ENCODE measurements around the gene TBC1D13. TPM values are rescaled to one million over a fixed set of nuclear protein-coding genes. Genes with fewer than 3 reads are reported as not detected.
"Not testable (repeated sequence)": the region's sequence is repeated elsewhere in the genome, so short reads cannot be mapped to it uniquely, and the experiment has no call there.

The TBC1D13 gene
- total RNA-seq, 2 donors from 2014 or later, result 18.7 to 24.2 TPM

GRCh38 chr9:128838338-128838737 is 51.3 kb downstream of the TBC1D13 start:
- Mint-ChIP-seq H3K36me3 (ENCODE audit: low read depth) (peaks cover 52% of the 10 kb centered on the region), H3K9me3 (no peaks in the 10 kb centered on the region), H3K4me3 (no peak overlapping the region), H3K4me1 (no peaks in the 10 kb centered on the region), H3K27ac (no peak overlapping the region), H3K27me3 (no peaks in the 10 kb centered on the region)
- no peak for ATAC-seq (replicated peaks)

- H3K36me3 Mint-ChIP-seq (ENCODE audit: low read depth), result peaks cover 39% of the 10 kb centered on the region
- no peaks in the 10 kb centered on the region for H3K4me1 Mint-ChIP-seq
- ATAC-seq (replicated peaks), result no peak
- H3K4me3 Mint-ChIP-seq, result no peak overlapping the region
- H3K27ac Mint-ChIP-seq, result no peak overlapping the region
- H3K9me3 Mint-ChIP-seq, result no peaks in the 10 kb centered on the region
- no peaks in the 10 kb centered on the region for H3K27me3 Mint-ChIP-seq
Observed at GRCh38 chr9:128840524-128840923, 53.5 kb downstream of the TBC1D13 start.

GRCh38 chr9:128841694-128842492 is 54.8 kb downstream of the TBC1D13 start:
- no peaks in the 10 kb centered on the region for H3K4me1 Mint-ChIP-seq
- H3K27me3 Mint-ChIP-seq, result no peaks in the 10 kb centered on the region
- no peaks in the 10 kb centered on the region for H3K9me3 Mint-ChIP-seq
- no peak overlapping the region for H3K4me3 Mint-ChIP-seq
- ATAC-seq (replicated peaks), result no peak
- peak overlapping the region; percentile 5 for H3K27ac Mint-ChIP-seq
- H3K36me3 Mint-ChIP-seq (ENCODE audit: low read depth), result peaks cover 34% of the 10 kb centered on the region

GRCh38 chr9:128843171-128843570 is 56.1 kb downstream of the TBC1D13 start:
- not testable (repeated sequence) for H3K4me1 Mint-ChIP-seq; H3K27me3 Mint-ChIP-seq; H3K27ac Mint-ChIP-seq; H3K4me3 Mint-ChIP-seq; H3K9me3 Mint-ChIP-seq; ATAC-seq (replicated peaks)
- H3K36me3 Mint-ChIP-seq (ENCODE audit: low read depth), result peaks cover 30% of the 10 kb centered on the region

- no peak for ATAC-seq (replicated peaks)
- Mint-ChIP-seq H3K36me3 (ENCODE audit: low read depth) (peaks cover 24% of the 10 kb centered on the region), H3K9me3 (no peaks in the 10 kb centered on the region), H3K4me1 (no peaks in the 10 kb centered on the region), H3K27me3 (no peaks in the 10 kb centered on the region), H3K4me3 (no peak overlapping the region), H3K27ac (no peak overlapping the region)
Observed at GRCh38 chr9:128845186-128845931, 58.3 kb downstream of the TBC1D13 start.

- no peak for ATAC-seq (replicated peaks)
- H3K36me3 Mint-ChIP-seq (ENCODE audit: low read depth), result peaks cover 30% of the 10 kb centered on the region
- H3K9me3 Mint-ChIP-seq, result peaks cover 7% of the 10 kb centered on the region
- H3K27me3 Mint-ChIP-seq, result no peaks in the 10 kb centered on the region
- no peak overlapping the region for H3K4me3 Mint-ChIP-seq
- no peak overlapping the region for H3K27ac Mint-ChIP-seq
- no peaks in the 10 kb centered on the region for H3K4me1 Mint-ChIP-seq
Observed at GRCh38 chr9:128846680-128847030, 59.6 kb downstream of the TBC1D13 start.

GRCh38 chr9:128847803-128848202 is 60.8 kb downstream of the TBC1D13 start:
- Mint-ChIP-seq H3K4me1 (no peaks in the 10 kb centered on the region), H3K27ac (no peak overlapping the region), H3K36me3 (ENCODE audit: low read depth) (peaks cover 22% of the 10 kb centered on the region), H3K27me3 (no peaks in the 10 kb centered on the region), H3K9me3 (peaks cover 7% of the 10 kb centered on the region), H3K4me3 (no peak overlapping the region)
- no peak for ATAC-seq (replicated peaks)

- H3K27me3 Mint-ChIP-seq; H3K4me3 Mint-ChIP-seq; H3K4me1 Mint-ChIP-seq; ATAC-seq (replicated peaks); H3K9me3 Mint-ChIP-seq; H3K27ac Mint-ChIP-seq: not testable (repeated sequence)
- H3K36me3 Mint-ChIP-seq (ENCODE audit: low read depth), result peaks cover 11% of the 10 kb centered on the region
Observed at GRCh38 chr9:128851024-128851423, 64.0 kb downstream of the TBC1D13 start.

GRCh38 chr9:128851779-128852600 is 64.9 kb downstream of the TBC1D13 start:
- H3K27ac Mint-ChIP-seq; H3K27me3 Mint-ChIP-seq; H3K4me1 Mint-ChIP-seq; H3K9me3 Mint-ChIP-seq; ATAC-seq (replicated peaks); H3K4me3 Mint-ChIP-seq: not testable (repeated sequence)
- peaks cover 11% of the 10 kb centered on the region for H3K36me3 Mint-ChIP-seq (ENCODE audit: low read depth)

GRCh38 chr9:128852646-128853045 is 65.6 kb downstream of the TBC1D13 start:
- not testable (repeated sequence) for H3K9me3 Mint-ChIP-seq; H3K4me1 Mint-ChIP-seq; H3K27ac Mint-ChIP-seq; H3K27me3 Mint-ChIP-seq; ATAC-seq (replicated peaks); H3K4me3 Mint-ChIP-seq
- peaks cover 11% of the 10 kb centered on the region for H3K36me3 Mint-ChIP-seq (ENCODE audit: low read depth)

- H3K36me3 Mint-ChIP-seq (ENCODE audit: low read depth), result peaks cover 11% of the 10 kb centered on the region
- not testable (repeated sequence) for H3K9me3 Mint-ChIP-seq; H3K27me3 Mint-ChIP-seq; ATAC-seq (replicated peaks); H3K27ac Mint-ChIP-seq; H3K4me3 Mint-ChIP-seq; H3K4me1 Mint-ChIP-seq
Observed at GRCh38 chr9:128854454-128854853, 67.4 kb downstream of the TBC1D13 start.

- H3K9me3 Mint-ChIP-seq; H3K27me3 Mint-ChIP-seq; H3K4me1 Mint-ChIP-seq; H3K27ac Mint-ChIP-seq; H3K4me3 Mint-ChIP-seq; ATAC-seq (replicated peaks); H3K36me3 Mint-ChIP-seq (ENCODE audit: low read depth): not testable (repeated sequence)
Observed at GRCh38 chr9:128858476-128858875, 71.4 kb downstream of the TBC1D13 start.

Data from activated T-helper 17 cell treated with anti-CD3 and anti-CD28 coated beads, Interleukin-2, amount 50 U/mL, for 72 hours (primary cell).